Body of pancreas (tissue), 4 donors: Measurements from ENCODE around the gene SHLD2.

Experiments used
- POLR2A ChIP-seq, 3 donors: fragments of 450-650 bp; IDR thresholded peaks; one replicate each; pipeline ENCODE4 v1.6.1; 2016; ENCODE audit warnings: antibody characterized with exemption in 3 of 3, mild to moderate bottlenecking in 2 of 3
- TF ChIP-seq, protein P1 (sequence below), 7 experiments: fragments of 450-650 bp in 4 of 7; fragments of 200-600 bp in 3 of 7; sonication (generic) in 3 of 7; IDR thresholded peaks; one replicate each; pipeline ENCODE4 v1.5.1; 2016 to 2019; ENCODE audit warnings: antibody characterized with exemption in 7 of 7

DNA sequence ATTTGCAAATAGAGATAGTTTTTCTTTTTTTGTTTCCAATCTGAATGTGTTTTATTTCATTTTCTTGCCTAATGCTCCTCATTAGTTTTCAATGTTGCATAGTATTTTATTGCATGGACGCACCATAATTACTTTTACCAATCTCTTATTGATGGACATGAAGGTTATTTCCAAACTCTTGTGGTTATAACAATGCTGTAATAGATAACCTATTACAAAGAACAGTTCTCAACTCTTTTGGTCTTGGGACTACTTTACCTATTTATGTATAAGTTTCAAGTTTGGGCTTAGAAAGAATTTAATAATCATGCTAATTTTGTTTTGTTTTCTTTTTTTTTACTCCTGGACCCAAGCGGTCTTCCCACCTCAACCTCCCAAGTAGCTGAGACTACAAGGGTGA, 7.0 kb downstream of the SHLD2 start:
- TF ChIP-seq, protein P1, sequence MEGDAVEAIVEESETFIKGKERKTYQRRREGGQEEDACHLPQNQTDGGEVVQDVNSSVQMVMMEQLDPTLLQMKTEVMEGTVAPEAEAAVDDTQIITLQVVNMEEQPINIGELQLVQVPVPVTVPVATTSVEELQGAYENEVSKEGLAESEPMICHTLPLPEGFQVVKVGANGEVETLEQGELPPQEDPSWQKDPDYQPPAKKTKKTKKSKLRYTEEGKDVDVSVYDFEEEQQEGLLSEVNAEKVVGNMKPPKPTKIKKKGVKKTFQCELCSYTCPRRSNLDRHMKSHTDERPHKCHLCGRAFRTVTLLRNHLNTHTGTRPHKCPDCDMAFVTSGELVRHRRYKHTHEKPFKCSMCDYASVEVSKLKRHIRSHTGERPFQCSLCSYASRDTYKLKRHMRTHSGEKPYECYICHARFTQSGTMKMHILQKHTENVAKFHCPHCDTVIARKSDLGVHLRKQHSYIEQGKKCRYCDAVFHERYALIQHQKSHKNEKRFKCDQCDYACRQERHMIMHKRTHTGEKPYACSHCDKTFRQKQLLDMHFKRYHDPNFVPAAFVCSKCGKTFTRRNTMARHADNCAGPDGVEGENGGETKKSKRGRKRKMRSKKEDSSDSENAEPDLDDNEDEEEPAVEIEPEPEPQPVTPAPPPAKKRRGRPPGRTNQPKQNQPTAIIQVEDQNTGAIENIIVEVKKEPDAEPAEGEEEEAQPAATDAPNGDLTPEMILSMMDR (IDR thresholded peaks at IDR 0.05) = no peak
- TF ChIP-seq POLR2A (IDR thresholded peaks at IDR 0.05) = no peak
